Hematopoietic multipotent progenitor cell treated with erythropoietin and hydrocortisone succinate and interleukin-3 and kit ligand, for 17 days (in vitro differentiated cells): ENCODE results near the gene STXBP4.

Experiments used
- DNase-seq: peaks from one replicate; pipeline ENCODE4 v3.0.0-alpha.2; 2015; ENCODE audit warnings: low spot score

STXBP4 gene, protein sequence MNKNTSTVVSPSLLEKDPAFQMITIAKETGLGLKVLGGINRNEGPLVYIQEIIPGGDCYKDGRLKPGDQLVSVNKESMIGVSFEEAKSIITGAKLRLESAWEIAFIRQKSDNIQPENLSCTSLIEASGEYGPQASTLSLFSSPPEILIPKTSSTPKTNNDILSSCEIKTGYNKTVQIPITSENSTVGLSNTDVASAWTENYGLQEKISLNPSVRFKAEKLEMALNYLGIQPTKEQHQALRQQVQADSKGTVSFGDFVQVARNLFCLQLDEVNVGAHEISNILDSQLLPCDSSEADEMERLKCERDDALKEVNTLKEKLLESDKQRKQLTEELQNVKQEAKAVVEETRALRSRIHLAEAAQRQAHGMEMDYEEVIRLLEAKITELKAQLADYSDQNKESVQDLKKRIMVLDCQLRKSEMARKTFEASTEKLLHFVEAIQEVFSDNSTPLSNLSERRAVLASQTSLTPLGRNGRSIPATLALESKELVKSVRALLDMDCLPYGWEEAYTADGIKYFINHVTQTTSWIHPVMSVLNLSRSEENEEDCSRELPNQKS

DNA sequence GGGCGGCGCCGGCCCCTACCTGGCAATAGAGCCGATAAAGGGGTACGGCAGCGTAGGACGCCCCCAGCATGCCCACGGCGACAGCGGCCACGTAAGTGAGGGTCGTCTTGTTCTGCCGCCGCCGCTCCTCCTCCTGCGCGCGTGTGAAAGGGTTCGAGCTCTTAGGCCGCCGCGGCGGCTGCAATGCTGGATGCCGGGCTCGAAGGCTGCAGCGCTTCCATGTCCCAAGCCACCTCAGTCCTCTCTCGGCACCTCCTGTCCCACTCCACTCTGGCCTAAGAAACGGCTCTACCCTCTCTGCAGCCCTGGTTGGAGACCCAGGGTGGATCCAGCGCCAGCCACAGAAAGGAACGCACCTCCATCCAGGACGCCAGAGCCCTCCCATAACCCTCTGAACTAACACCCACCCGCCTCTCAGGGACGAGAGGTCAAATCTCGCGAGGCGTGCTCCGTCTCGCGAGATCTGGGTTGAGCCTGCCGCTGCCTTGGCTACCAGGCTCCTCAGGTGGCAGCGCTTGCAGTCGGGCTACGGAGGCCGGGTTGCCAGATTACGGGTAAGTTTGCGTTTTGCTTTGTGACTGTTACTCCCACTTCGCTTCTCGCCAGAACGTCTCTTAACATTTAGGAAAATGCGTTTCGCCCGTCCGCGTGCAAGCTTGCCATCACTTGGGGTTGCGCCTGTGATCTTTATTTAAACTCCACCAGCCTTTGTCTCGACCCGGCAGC lies at the start of gene STXBP4, which contains the start of gene COX11:
Gene STXBP4, plus strand, starts transcription at position 504 of the 726 bp plus-strand sequence. CDS start 17,455 bp downstream, outside the sequence.
Gene COX11, minus strand, starts transcription at position 393 of the 726 bp plus-strand sequence. Its CDS starts 8 bp downstream, at position 385.
- DNase-seq = peak; percentile 97

DNA sequence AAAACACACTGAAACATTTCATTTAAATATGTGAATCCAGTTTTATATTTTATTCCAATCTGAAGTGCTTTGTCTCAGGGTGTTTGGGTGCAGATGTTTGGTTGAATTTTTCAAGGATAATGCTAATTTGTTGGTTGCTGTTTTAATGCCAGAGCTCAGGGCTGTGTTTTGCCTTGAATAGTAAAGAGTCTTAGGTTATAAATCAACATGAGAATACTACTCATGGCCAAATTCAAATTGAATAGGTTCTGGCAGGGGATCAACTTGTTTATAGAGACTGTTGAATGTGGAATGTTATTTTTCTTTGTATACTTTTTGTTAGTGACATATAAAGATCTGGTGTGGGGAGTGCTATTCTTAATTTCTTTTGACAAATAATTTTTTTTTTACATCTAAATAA lies 49.1 kb upstream of the STXBP4 start:
- no peak for DNase-seq

DNA sequence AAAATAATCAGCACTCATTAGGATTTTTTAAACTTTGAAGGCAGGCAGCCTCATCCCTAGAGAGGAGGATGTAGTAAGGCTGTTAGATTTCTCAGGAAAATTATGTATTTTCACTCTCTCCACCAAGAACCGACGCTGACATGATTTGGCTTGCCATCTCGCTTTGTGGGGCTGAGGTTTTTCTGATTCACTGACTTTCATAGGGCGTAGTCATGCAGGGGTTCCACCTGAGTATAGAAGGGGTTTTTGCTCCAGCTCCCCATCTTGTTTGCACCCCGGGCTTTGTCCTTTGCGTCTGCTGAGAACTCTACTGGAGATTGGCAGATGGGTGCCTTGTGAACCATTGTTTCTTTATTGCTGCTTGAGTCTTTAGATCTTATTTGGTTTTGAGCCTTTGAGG lies 47.7 kb upstream of the STXBP4 start:
- DNase-seq = no peak

DNA sequence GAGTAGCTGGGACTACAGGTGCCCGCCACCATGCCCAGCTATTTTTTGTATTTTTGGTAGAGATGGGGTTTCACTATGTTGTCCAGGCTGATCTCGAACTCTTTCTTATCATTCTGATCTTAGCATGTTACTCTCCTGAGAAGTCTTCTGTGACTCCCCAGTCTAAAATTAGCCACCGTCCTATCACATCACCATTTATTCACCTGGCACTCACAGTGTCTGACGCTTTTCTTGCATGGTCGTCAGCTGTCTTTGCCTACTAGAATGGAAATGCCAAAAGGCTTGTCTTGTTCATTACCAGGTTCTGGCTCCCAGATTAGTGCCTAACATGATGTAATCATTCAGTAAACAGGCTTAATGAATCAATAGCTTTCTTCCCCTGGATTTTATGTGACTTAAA lies 44.2 kb upstream of the STXBP4 start:
- DNase-seq = no peak

DNA sequence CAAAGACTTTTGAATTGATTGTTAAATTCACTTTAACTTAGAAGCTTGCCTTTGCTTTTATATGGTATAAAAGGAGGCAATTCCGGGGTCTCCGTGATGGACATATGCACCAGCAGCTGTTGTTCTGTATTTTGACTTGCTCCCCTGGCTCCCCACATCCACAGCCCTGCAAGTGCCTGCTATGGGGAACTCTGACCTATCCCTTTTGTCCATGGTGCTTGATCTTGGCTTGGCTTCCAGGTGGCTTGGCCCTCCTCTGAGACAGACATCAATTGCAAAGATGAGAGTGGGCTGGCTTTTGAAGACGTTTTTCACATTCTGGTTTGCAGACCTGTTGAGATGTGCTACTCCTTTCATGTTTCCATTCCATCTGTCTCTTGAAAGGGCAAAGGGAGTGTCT lies 41.0 kb upstream of the STXBP4 start:
- no peak for DNase-seq

DNA sequence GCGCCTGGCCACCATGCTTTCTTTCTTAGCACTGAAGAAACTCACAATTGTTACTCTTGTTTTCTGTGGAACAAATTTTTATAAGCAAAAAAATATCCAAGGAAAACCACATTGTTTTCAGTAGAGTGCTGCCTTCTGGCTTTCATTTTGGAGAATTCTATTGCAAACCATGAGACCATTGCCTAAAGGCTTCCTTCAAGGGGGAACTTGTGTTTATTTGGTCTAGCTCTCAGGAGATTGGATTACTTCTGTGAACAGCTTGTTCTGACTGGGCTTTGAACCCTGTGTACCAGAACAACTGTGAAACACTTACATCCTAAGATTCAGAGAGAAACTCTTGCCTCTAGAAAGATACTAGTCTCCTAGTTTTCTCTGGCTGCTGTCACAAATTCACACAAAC lies 35.9 kb upstream of the STXBP4 start:
- DNase-seq = no peak

DNA sequence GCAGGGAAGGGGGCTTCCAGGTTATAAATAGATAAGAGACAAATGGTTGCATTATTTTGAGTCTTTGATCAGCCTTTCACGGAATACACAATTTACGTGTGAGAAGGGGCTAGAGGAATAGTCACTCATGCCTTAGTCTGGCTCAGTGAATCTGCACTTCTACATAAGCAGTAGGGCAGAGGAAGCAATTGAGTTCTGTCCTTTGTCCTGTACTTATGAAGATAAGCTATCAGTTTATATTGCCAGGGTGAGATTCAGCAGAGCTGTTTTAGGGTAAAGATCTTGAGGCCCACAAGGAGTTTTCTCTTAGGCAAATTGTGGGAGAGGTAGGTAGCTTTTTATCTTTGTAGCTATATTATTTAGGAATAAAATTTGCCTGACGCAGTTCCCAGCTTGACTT lies 34.6 kb upstream of the STXBP4 start:
- DNase-seq = no peak

DNA sequence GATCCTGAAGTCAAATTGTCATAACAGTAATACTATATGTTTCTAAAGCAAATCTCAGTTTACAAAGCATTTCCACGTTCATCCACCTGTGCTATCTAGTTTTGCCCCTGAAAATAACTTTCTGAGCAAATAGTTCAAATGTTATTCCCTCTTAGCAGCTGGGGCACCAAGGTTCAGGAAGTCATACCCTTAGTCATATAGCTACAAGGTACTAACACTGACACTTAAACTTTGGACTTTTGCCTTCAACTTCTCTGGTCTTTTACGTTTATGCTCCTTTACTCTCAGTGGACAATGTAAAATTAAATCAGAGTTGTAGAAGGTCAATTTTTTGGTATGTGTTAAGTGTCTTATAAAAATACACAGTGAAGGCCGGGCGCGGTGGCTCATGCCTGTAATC lies 33.1 kb upstream of the STXBP4 start:
- DNase-seq = no peak

DNA sequence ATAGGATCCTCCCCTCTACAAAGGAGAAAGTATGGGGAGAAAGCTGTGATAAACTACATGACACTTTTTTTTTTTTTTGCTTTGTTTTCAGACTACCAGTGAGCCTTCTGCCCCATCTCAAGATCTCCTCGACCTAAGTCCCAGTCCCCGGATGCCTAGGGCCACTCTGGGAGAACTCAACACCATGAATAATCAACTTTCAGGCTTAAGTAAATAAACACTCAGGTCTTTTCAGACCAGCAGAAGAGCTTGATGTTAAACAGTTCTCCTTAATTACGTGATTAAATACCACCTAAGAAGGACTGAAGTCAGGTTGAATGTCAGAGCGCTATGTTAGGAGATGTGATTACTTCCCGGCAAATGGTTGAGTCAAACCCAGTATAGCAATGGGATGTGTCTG lies 31.5 kb upstream of the STXBP4 start:
- no peak for DNase-seq

DNA sequence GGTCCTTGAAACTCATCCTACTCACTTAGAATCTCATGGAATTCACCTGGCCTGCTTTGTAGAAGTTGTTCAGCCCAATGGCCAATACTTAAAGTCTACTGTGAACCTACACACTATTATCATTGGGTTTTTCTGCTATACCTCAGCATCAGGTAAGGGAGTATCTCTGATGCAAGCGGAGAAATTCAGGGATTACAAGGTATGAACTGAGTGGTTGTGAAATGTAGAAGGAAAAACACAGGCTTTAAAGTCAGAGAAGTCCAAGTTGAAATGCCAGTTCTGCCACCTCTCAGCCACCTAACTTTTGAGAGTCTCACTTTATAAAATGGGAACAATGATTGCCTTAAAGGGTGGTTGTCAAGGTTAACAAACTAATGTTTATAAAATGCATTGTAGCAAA lies 31.1 kb upstream of the STXBP4 start:
- no peak for DNase-seq

DNA sequence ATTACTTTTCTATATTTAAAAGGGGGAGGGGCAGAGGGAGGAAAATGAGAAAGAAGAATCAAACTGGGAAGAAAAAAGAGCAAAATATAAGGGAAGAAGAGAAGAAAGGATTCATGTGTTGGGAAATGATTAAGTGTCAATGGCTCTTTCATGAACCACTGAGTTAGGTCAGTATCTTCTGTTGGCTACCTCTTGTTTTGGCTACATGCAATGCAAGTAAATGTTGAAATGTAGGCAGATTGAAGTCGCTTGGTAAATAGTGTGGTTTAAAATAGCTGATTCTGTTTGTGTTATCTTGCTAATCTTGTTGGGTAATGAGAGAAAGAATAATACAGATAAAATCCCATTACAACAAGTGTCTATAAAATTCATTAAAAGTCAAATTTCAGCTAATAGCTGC lies 27.3 kb upstream of the STXBP4 start:
- no peak for DNase-seq

DNA sequence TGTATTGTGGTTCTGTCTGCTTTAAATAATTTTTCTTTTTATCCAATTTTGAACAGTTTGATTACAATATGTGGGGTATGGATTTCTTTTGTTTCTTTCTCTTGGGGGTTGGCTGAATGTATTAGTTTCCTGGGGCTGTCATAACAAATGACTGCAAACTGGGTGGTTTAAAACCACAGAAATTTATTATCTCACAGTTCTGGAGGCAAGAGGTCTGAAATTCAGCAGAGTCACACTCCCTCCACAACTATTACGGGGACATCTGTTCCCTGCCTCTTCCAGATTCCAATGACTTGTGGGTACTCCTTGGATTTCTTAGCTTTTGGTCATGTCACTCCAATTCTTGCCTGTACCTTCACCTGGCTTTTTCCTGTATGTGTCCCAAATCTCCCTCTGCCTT lies 23.8 kb upstream of the STXBP4 start:
- no peak for DNase-seq

DNA sequence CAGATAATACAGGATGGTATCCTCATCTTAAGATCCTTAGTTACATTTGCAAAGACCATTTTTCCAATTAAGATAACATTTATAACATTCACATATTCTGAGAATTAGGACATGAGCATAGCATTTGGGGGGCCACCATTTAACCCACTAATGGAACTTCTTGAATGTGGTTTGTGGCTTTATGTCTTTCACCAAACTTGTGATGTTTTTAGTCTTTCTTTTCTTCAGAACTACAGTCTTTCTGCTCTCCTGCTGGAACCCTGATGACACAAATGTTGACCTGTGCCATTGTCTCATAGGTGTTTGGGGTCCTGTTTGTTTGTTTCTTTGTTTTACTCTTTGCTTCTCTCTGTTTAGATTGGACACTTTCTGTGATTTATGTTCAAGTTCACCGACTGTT lies 23.3 kb upstream of the STXBP4 start:
- DNase-seq = no peak

DNA sequence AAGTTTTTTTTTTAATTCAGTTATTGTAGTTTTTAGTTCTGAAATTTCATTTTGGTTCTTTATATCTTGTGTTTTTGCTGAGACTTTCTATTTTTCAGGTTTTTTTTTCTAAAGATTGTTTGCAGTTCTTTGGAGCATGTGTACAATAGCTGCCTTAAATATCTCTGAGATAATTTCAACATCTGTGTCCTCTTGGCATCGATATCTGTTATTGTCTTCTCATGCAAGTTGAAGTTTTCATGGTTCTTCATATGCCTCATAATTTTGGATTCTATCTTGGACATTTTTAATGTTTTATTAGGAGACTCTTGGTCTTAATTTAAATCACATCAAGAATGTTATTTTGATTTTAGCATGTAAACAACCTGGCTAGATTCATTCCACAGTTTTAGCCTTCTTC lies 22.9 kb upstream of the STXBP4 start:
- no peak for DNase-seq

DNA sequence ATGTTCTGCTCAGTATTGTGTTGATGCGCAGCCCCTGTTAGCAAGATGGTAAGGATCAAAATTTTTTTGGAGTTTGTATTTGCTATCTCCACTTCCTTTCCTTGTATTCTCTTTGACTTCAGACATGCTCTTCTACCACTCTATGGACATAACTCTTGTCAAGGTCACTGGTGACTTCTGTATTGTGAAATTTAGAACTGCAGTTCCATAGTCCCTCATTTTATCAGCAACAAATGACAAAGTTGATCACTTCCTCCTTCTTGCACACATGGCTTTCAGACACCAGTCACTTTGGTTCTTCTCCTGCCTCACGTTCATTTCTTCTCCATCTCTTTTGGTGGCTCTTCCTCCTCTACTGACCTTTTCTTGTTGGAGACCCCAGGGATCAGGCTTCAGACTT lies 21.2 kb upstream of the STXBP4 start:
- DNase-seq = no peak

DNA sequence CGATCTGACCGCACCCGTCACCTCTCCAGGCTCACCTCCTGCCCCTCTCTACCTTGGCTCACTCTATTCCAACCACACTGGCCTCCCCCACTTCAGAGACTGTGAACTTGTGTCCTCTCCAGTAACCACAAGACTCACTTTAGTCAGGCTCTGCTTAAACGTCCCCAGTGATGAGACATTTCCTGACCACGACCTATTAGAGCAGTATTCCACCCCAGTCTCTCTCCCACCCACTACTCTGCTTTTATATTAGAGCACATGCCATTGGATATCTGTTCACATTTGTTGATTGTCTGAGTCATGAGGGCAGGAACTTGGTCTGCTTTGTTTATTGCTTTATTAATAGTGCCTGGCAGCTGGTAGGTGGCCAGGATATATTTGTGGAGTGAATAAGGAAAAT lies 20.2 kb upstream of the STXBP4 start:
- no peak for DNase-seq

DNA sequence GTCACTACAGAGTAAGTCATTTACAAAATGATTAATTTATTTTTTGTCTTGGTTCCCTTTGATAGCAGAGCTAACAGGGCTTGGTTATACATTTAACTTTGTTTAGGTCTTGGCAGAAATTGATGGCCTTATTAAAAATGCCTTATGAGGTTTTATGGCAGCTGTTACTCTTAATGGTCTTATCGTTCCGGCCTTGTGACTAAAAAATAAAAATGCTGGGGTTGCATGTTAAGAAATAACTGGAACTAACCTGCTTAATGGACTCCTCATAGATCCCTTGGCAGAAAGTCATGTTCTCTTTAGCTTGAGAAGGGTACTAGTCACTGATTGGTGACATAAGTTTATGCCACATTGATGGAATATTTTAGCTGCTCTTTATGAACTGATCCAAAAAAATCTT lies 18.4 kb upstream of the STXBP4 start:
- no peak for DNase-seq

DNA sequence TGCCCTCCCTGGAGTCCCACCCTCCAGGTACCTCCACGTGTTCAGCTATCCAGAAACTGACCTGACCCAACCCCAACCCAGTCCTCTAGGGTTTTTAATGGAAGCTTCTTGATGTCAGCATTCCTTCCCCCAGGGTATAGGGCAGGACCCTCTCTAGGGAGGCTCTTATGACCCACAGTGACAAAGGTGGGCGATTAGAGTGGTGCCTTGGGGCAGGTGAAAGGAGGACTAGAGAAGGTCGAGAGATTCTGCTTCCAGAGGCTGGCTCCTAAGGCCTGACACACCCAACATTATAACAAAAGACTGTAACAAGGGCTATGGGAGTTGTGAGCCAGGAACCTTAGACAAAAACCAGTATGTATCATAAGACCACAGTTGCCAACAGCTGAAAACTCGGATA lies 17.3 kb upstream of the STXBP4 start:
- DNase-seq = no peak

DNA sequence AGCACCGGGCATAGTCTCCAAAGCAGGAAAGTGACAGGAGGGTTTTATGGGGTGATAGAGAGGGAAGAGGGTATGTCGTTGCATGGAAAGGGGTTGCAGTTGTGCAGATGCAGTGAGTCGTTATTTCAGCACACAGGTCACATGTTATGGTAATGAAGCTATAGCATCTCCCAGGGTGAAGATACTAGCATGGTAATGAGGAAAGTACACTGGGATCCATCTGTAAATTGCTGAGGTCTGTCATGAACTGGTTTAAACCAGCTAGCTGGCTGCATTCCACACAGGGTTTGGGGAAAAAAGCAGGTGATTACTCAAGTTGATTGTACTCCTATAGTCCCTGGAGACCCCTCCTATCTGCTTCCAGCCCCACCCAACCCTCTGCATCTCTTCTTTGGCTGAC lies 11.8 kb upstream of the STXBP4 start:
- DNase-seq = no peak

DNA sequence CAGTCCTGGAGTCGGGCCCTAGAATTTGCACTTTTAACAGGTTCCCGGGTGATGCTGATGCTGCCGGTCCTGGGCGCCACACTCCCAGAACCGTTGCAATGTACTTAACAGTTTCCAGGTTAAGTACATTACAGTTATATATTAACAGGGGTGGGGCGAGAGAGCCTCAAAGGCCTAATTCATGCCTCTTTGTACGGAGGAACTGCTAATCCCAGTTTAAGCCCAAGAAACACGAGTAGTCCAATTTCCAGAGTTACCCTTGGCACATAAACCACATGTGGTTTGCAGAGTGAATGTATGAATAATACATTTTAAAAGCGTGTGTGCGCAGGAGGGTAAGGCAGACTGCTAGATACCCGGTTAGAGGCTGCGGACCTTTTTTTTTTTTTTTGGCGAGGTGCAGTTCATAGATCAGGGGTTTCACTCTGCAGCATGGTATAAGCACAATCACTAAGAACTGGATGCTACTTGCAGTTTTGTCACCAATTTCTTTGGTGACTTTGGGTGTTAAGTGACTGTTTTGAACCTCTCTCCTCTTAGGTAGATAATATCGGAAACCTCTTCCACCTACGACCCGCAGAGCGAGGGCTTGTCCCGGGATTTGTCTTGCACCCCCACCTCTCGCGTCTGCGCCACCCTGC lies 824 bp upstream of the STXBP4 start:
- peak; percentile 8 for DNase-seq

DNA sequence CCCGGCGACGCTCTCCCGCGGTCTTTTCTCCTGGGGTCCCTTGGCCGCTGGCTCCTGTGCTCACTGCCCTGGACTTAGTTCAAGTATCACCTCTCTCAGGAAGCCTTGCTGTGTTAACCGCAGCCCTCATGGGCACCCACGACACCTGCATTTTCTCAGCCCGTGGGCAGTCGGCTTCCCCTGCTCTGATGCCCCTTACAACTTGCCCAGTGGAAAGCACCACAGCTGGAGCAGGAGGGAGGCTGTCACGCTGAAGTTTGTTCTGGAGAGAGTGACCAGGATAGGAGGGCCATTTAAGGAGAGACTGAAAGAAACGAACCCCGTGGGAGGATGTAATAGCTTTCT lies 395 bp downstream of the STXBP4 start:
- no peak for DNase-seq

DNA sequence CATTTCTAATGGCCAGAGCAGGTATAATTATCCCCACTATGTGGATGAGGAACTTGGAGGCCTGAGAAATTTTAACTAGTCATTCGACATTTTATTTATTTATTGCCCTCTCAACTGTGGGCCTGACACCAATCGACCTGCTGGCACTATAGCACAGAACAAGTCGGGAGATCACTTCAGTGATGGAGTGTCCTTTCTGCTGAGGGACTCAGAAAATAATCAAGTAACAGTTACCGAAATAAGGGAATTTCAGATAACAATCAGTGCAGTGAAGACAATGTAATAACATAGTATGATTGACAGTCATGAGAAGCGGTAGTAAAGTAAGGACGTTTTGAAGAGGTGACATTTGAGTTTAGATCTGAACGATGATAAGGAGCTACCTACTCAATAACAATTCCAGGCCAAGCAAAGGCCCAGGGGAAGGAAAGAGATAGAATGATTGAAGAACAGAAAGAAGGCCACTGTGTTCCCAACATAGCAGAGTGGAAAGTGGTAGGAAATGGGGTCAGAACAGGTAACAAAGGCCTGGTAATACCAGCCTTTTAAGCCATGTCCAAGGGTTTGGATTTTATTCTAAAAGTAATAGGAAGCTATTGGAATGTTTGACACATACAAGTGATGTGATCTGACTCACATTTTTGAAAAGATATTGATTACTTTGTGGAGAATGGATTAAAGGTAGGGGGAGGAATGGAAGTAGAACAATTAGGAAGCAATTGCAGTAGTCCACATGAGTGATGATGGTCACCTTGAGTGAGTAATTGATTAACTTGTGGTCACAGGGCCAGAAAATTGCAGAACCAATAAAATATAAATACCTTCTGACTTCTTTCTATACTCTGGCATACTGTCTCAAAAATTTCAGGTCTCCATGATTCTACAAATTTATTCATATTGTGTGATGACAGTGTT lies 1.4 kb downstream of the STXBP4 start:
- peak; percentile 9 for DNase-seq
